Suppressor macrophage (primary cell): ENCODE data around the gene CDH6.

Experiments used
- DNase-seq, 4 experiments: peaks; one replicate each; pipeline ENCODE4 v3.0.0-alpha.2; 2020 to 2022
- total RNA-seq, 17 experiments: gene quantifications; one replicate each; lab custom pipeline; 2026; ENCODE audit warnings: mixed read lengths in 6 of 17, inconsistent platforms in 3 of 17; lab: John Stamatoyannopoulos, UW

CDH6 gene
- 0 to 4.5 (median 0) reads per million in 17 experiments for total RNA-seq

GRCh38 chr5:31193591-31194467, at the start of gene CDH6:
TSS of gene CDH6 (plus strand) at chr5:31193686. CDS start at chr5:31267474, 73,788 bp downstream.
- DNase-seq: no peak

- peak in 2 of 4 experiments; percentile 5 to 31 for DNase-seq
Observed at GRCh38 chr5:31144364-31144763, 49.1 kb upstream of the CDH6 start.

GRCh38 chr5:31148959-31149475, 44.5 kb upstream of the CDH6 start:
- DNase-seq: no peak

GRCh38 chr5:31153521-31153920, 40.0 kb upstream of the CDH6 start:
- DNase-seq: peak in 3 of 4 experiments; percentile 25 to 57 (median 38)

GRCh38 chr5:31156631-31157160, 36.8 kb upstream of the CDH6 start:
- DNase-seq: no peak

GRCh38 chr5:31157720-31158119, 35.8 kb upstream of the CDH6 start:
- no peak for DNase-seq

- DNase-seq: no peak
Observed at GRCh38 chr5:31158686-31159085, 34.8 kb upstream of the CDH6 start.

GRCh38 chr5:31161781-31162181, 31.7 kb upstream of the CDH6 start:
- DNase-seq: no peak

- no peak for DNase-seq
Observed at GRCh38 chr5:31165729-31166128, 27.8 kb upstream of the CDH6 start.

- no peak for DNase-seq
Observed at GRCh38 chr5:31169379-31169778, 24.1 kb upstream of the CDH6 start.

GRCh38 chr5:31172881-31173280, 20.6 kb upstream of the CDH6 start:
- no peak for DNase-seq

GRCh38 chr5:31173614-31174013, 19.9 kb upstream of the CDH6 start:
- DNase-seq: no peak

- DNase-seq: no peak
Observed at GRCh38 chr5:31181376-31181987, 12.0 kb upstream of the CDH6 start.

- DNase-seq: no peak
Observed at GRCh38 chr5:31182136-31182535, 11.3 kb upstream of the CDH6 start.

GRCh38 chr5:31185951-31186350, 7.5 kb upstream of the CDH6 start:
- DNase-seq: no peak

GRCh38 chr5:31186672-31187267, 6.7 kb upstream of the CDH6 start:
- DNase-seq: peak in 3 of 4 experiments; percentile 7 to 59 (median 40)

GRCh38 chr5:31187591-31187990, 5.9 kb upstream of the CDH6 start:
- DNase-seq: no peak

- DNase-seq: no peak
Observed at GRCh38 chr5:31192442-31192841, 1.0 kb upstream of the CDH6 start.

- no peak for DNase-seq
Observed at GRCh38 chr5:31193116-31193515, 370 bp upstream of the CDH6 start.

GRCh38 chr5:31194468-31194813, 955 bp downstream of the CDH6 start:
- no peak for DNase-seq

- DNase-seq: no peak
Observed at GRCh38 chr5:31194892-31195555, 1.5 kb downstream of the CDH6 start.

- DNase-seq: no peak
Observed at GRCh38 chr5:31196309-31196708, 2.8 kb downstream of the CDH6 start.

- DNase-seq: no peak
Observed at GRCh38 chr5:31197183-31197582, 3.7 kb downstream of the CDH6 start.
